OCI-LY7 (cell line): ENCODE measurements around the gene NFKBIA. TPM values are rescaled to one million over a fixed set of nuclear protein-coding genes. Genes with fewer than 3 reads are reported as not detected.

Experiments used
- BruUV-seq: library from RNA; stranded (reverse); fragments of 400-500 nt; replicated peaks from 2 replicates; lab custom pipeline; 2021; lab: Mats Ljungman, UMichigan
- CTCF ChIA-PET: fragments of 300-600 bp; sonication (Branson Sonifier 250); formaldehyde crosslinking; loops from one replicate; lab custom pipeline; 2022; ENCODE audit warnings: antibody characterized with exemption; ENCODE audit not compliant: unreplicated experiment; lab: Charles Lee
- POLR2A ChIA-PET: fragments of 300-600 bp; sonication (Branson Sonifier 250); formaldehyde crosslinking; loops from one replicate; lab custom pipeline; 2022; ENCODE audit warnings: antibody characterized with exemption; lab: Charles Lee
- DNase-seq: peaks from one replicate; pipeline ENCODE4 v3.0.0-alpha.2; 2015; ENCODE audit warnings: low spot score
- H2AFZ ChIP-seq: fragments of 200-600 bp; sonication (generic), shearing (Covaris generic); 2 replicates; pipeline ENCODE4 v1.6.1; 2014; ENCODE audit warnings: mild to moderate bottlenecking, antibody characterized with exemption, low read length, moderate library complexity
- H3K27ac ChIP-seq: fragments of 200-600 bp; sonication (generic); 2 replicates; pipeline ENCODE4 v1.5.1; 2014; ENCODE audit warnings: mixed run types, low read depth, mild to moderate bottlenecking, moderate library complexity, low read length, inconsistent platforms; ENCODE audit not compliant: poor library complexity, severe bottlenecking
- H3K36me3 ChIP-seq: fragments of 200-600 bp; sonication (generic); 2 replicates; pipeline ENCODE4 v1.6.1; 2014; ENCODE audit warnings: mild to moderate bottlenecking, antibody characterized with exemption, low read length, moderate library complexity, mixed read lengths; ENCODE audit not compliant: insufficient read depth
- H3K4me1 ChIP-seq: fragments of 200-600 bp; sonication (generic); 2 replicates; pipeline ENCODE4 v1.5.1; 2014; ENCODE audit warnings: mild to moderate bottlenecking, low read length; ENCODE audit not compliant: insufficient read depth, poor library complexity, severe bottlenecking
- H3K4me2 ChIP-seq: fragments of 200-600 bp; sonication (generic); 2 replicates; pipeline ENCODE4 v1.6.1; 2014; ENCODE audit warnings: mild to moderate bottlenecking, low read length
- H3K4me3 ChIP-seq: fragments of 200-600 bp; sonication (generic); 2 replicates; pipeline ENCODE4 v1.5.1; 2014; ENCODE audit warnings: mild to moderate bottlenecking, low read depth, low read length; ENCODE audit not compliant: poor library complexity, severe bottlenecking
- H3K79me2 ChIP-seq: fragments of 200-600 bp; sonication (generic); 2 replicates; pipeline ENCODE4 v1.6.1; 2016; ENCODE audit warnings: low read depth, mild to moderate bottlenecking, low read length, moderate library complexity, mixed read lengths; ENCODE audit not compliant: insufficient read depth
- H3K9me2 ChIP-seq: fragments of 200-600 bp; sonication (generic); 2 replicates; pipeline ENCODE4 v1.6.1; 2016; ENCODE audit warnings: mild to moderate bottlenecking, low read length, mixed read lengths; ENCODE audit not compliant: insufficient read depth
- H3K9me3 ChIP-seq: fragments of 200-600 bp; sonication (generic); 2 replicates; pipeline ENCODE4 v1.6.1; 2014; ENCODE audit warnings: mild to moderate bottlenecking, mixed run types, low read length, mixed read lengths
- H4K20me1 ChIP-seq: fragments of 200-600 bp; sonication (generic); 2 replicates; pipeline ENCODE4 v1.6.1; 2014; ENCODE audit warnings: mild to moderate bottlenecking, antibody characterized with exemption, low read length, moderate library complexity, mixed read lengths; ENCODE audit not compliant: insufficient read depth
- CTCF ChIP-seq: fragments of 200-600 bp; sonication (generic); conservative IDR thresholded peaks from 2 replicates; pipeline ENCODE4 v1.5.1; 2014; ENCODE audit warnings: mild to moderate bottlenecking, antibody characterized with exemption, low read length, moderate library complexity, mixed read lengths
- EZH2phosphoT487 ChIP-seq: fragments of 200-600 bp; sonication (generic); IDR thresholded peaks from 2 replicates; pipeline ENCODE4 v1.6.1; 2018; ENCODE audit warnings: low read depth, borderline replicate concordance, mild to moderate bottlenecking, mixed run types, antibody characterized with exemption, low read length, moderate library complexity, mixed read lengths
- intact Hi-C: fragments of 100-400 bp; cut with micrococcal nuclease; formaldehyde crosslinking; loops from one replicate; pipeline ENCODE4 v1.10.0; 2022; ENCODE audit not compliant: unreplicated experiment
- total RNA-seq, 2 experiments: library from RNA; depleted of rRNA in 1 of 2; stranded (reverse); fragments of >200 nt in 1 of 2; shearing (Covaris generic) in 1 of 2; gene quantifications; 2 replicates each; pipeline ENCODE4 v1.2.3, GENCODE V29; 2014 to 2022

The NFKBIA gene
- total RNA-seq, 2 experiments from 2014 or later: 43.6 to 100 TPM

- intact Hi-C loops: no loop called here
- Histone ChIP-seq H3K4me1 (peaks cover 13% of the 10 kb centered on the region), H3K79me2 (no peaks in the 10 kb centered on the region), H3K4me2 (no peak overlapping the region), H4K20me1 (no peaks in the 10 kb centered on the region), H3K9me3 (no peaks in the 10 kb centered on the region), H3K4me3 (no peak overlapping the region), H3K36me3 (no peaks in the 10 kb centered on the region), H3K27ac (no peak overlapping the region), H2AFZ (peak overlapping the region; percentile 32; the same call in 1 of the 2 replicates), H3K9me2 (no peaks in the 10 kb centered on the region)
- ChIA-PET CTCF (no interaction called here), POLR2A (interaction anchor here (0.6 to 2.4 kb wide), 9 partner anchors 15 to 359 kb away, joined by 3 to 7 read pairs (median 3); partner anchors contain the start of gene NFKBIA)
- no peak for DNase-seq
- no TSS peak for BruUV-seq
- TF ChIP-seq CTCF (no peak), EZH2phosphoT487 (no peak)
Observed at GRCh38 chr14:35420036-35420811, 15.7 kb upstream of the NFKBIA start.

- peak overlapping the region; percentile 32; the same call in 1 of the 2 replicates for H2AFZ ChIP-seq
- POLR2A ChIA-PET: interaction anchor here (0.6 to 2.4 kb wide), 9 partner anchors 14 to 368 kb away, joined by 3 to 7 read pairs (median 3); partner anchors contain the start of gene NFKBIA
Observed at GRCh38 chr14:35419429-35419841, 14.9 kb upstream of the NFKBIA start.

More at GRCh38 chr14:35419429-35419841, 14.9 kb upstream of the NFKBIA start:
- Histone ChIP-seq H3K36me3 (no peaks in the 10 kb centered on the region), H3K9me2 (no peaks in the 10 kb centered on the region), H3K9me3 (no peaks in the 10 kb centered on the region), H3K27ac (no peak overlapping the region), H3K4me3 (no peak overlapping the region), H3K4me2 (no peak overlapping the region), H3K4me1 (peaks cover 13% of the 10 kb centered on the region), H3K79me2 (no peaks in the 10 kb centered on the region), H4K20me1 (no peaks in the 10 kb centered on the region)
- CTCF ChIA-PET: interaction anchor here (0.6 kb wide), 1 partner anchor 420 kb away, joined by 3 read pairs; no protein-coding TSS in a partner anchor
- intact Hi-C loops: no loop called here
- no TSS peak for BruUV-seq
- DNase-seq: no peak
- TF ChIP-seq CTCF (no peak), EZH2phosphoT487 (no peak)
